Mammary epithelial cell (primary cell): Measurements from ENCODE around the gene VSTM2A.

ENCODE experiments used
- CTCF ChIP-seq, 2 donors: IDR thresholded peaks in 1 of 2; conservative IDR thresholded peaks in 1 of 2; 2 replicates each; pipeline ENCODE4 v1.5.1; 2011 to 2012; ENCODE audit warnings: inconsistent platforms in 2 of 2, low read length in 2 of 2, mild to moderate bottlenecking in 2 of 2, control low read depth in 1 of 2, low read depth in 1 of 2; ENCODE audit not compliant: insufficient read depth in 1 of 2; ENCODE audit errors: extremely low read depth in 1 of 2
- EZH2 ChIP-seq: IDR thresholded peaks from 2 replicates; pipeline ENCODE4 v1.6.1; 2012; ENCODE audit warnings: low read length, inconsistent platforms, borderline replicate concordance

DNA sequence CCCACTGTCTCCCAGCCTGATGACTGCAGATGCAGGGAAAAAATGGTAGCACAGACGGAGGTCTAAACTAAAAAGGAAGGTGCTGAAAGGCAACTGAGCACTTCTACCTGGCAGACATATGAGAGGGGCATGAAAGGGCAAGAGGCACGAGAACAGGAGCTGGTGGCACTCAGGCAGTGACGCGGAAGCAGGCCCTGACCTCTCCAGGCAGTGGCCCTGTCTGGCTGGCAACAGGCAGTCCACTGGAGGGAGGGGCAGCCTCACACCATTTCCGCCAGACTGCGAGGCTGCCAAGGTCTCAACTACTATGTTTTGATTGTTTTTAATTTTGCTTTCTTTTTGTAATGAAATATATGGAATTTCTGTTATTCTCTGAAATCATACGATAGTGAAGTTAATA is 23.3 kb downstream of the VSTM2A start:
- no peak for TF ChIP-seq CTCF (conservative IDR thresholded peaks at IDR 0.05 in 1 of 2, IDR thresholded peaks at IDR 0.05 in 1 of 2; ENCODE audit: extremely low read depth in 1 of 2, insufficient read depth in 1 of 2, low read depth in 1 of 2, low read length in 2 of 2)
- TF ChIP-seq EZH2 = no peak
